CD4-positive, alpha-beta T cell (primary cell): Measurements from ENCODE around the gene TMEM38A. TPM values are rescaled to one million over a fixed set of nuclear protein-coding genes. Genes with fewer than 3 reads are reported as not detected.

Experiments used
- ATAC-seq: fragments of 200-7000 bp; cut with Tn5 transposase; one replicate; pipeline ENCODE4 v1.10.0; 2022; ENCODE audit warnings: mild to moderate bottlenecking; ENCODE audit not compliant: poor library complexity
- CTCF ChIA-PET: fragments of 350-600 bp; sonication (Branson Sonifier 250); formaldehyde crosslinking; loops from one replicate; lab custom pipeline; 2021; ENCODE audit warnings: antibody characterized with exemption, inconsistent platforms; lab: Charles Lee
- POLR2A ChIA-PET: fragments of 350-600 bp; sonication (Branson Sonifier 250); formaldehyde crosslinking; loops from one replicate; lab custom pipeline; 2021; ENCODE audit warnings: antibody characterized with exemption, inconsistent platforms; lab: Charles Lee
- DNase-seq, 14 experiments: peaks; one replicate each; pipeline ENCODE4 v3.0.0-alpha.2; 2013 to 2020; ENCODE audit warnings: mixed read lengths in 2 of 14
- H3K27ac ChIP-seq, 2 donors: one replicate each; pipeline versions ENCODE4 v1.5.1 to v1.7.0; 2013; ENCODE audit warnings: low read length in 2 of 2, low read depth in 1 of 2, mild to moderate bottlenecking in 1 of 2
- H3K27me3 ChIP-seq, 2 experiments: 1 replicate in 1 of 2; 2 replicates in 1 of 2; pipeline versions ENCODE4 v1.6.1 to v1.7.0; 2013; ENCODE audit warnings: low read length in 2 of 2, control low read depth in 1 of 2, mild to moderate bottlenecking in 1 of 2, moderate library complexity in 1 of 2; ENCODE audit not compliant: insufficient read depth in 2 of 2, control insufficient read depth in 1 of 2
- H3K36me3 ChIP-seq: one replicate; pipeline ENCODE4 v1.6.1; 2013; ENCODE audit warnings: low read length, control low read depth; ENCODE audit not compliant: insufficient read depth
- H3K4me1 ChIP-seq: one replicate; pipeline ENCODE4 v1.6.1; 2013; ENCODE audit warnings: low read length, control low read depth; ENCODE audit not compliant: insufficient read depth
- H3K4me3 ChIP-seq: one replicate; pipeline ENCODE4 v1.5.1; 2013; ENCODE audit warnings: mild to moderate bottlenecking, low read length, moderate library complexity
- H3K9me3 ChIP-seq, 2 experiments: 1 replicate in 1 of 2; 2 replicates in 1 of 2; pipeline versions ENCODE4 v1.6.1 to v1.7.0; 2013; ENCODE audit warnings: low read length in 2 of 2, mild to moderate bottlenecking in 2 of 2, control low read depth in 1 of 2, moderate library complexity in 1 of 2; ENCODE audit not compliant: control insufficient read depth in 1 of 2, insufficient read depth in 1 of 2
- H3K27ac Mint-ChIP-seq: one replicate; pipeline ENCODE4 v1.8.0; 2020; ENCODE audit warnings: mixed read lengths
- H3K27me3 Mint-ChIP-seq: one replicate; pipeline ENCODE4 v1.8.0; 2021; ENCODE audit warnings: mixed read lengths
- H3K36me3 Mint-ChIP-seq: one replicate; pipeline ENCODE4 v1.8.0; 2021; ENCODE audit warnings: low read depth, mixed read lengths
- H3K4me1 Mint-ChIP-seq: one replicate; pipeline ENCODE4 v1.8.0; 2021; ENCODE audit warnings: low read depth, mixed read lengths
- H3K4me3 Mint-ChIP-seq: one replicate; pipeline ENCODE4 v1.8.0; 2020; ENCODE audit warnings: mild to moderate bottlenecking, mixed read lengths
- H3K9me3 Mint-ChIP-seq: one replicate; pipeline ENCODE4 v1.8.0; 2020; ENCODE audit warnings: mixed read lengths
- CTCF ChIP-seq: fragments of 200-600 bp; IDR thresholded peaks from one replicate; pipeline ENCODE4 v1.8.0; 2022; ENCODE audit warnings: antibody characterized with exemption, mild to moderate bottlenecking
- intact Hi-C, 2 experiments: fragments of 100-400 bp; cut with DNase I in 1 of 2; cut with micrococcal nuclease in 1 of 2; formaldehyde crosslinking; loops; one replicate each; pipeline versions ENCODE4 v1.15.1 to v1.9.0; 2023 to 2025; cut with DNase I, micrococcal nuclease
- total RNA-seq, 174 experiments: library from RNA in 2 of 174; stranded (reverse) in 2 of 174; gene quantifications; one replicate each; pipeline ENCODE4 v1.2.3 and lab custom pipeline; 2021 to 2026

TMEM38A gene
- total RNA-seq, 2 experiments from 2014 or later: 0.59 TPM; not detected in 1

GRCh38 chr19:16657384-16657783 lies 3.6 kb upstream of the TMEM38A start:
- Mint-ChIP-seq H3K36me3 (peaks cover 71% of the 10 kb centered on the region), H3K27ac (no peak overlapping the region), H3K4me1 (peaks cover 54% of the 10 kb centered on the region), H3K4me3 (peak overlapping the region; percentile 69), H3K9me3 (no peaks in the 10 kb centered on the region), H3K27me3 (no peaks in the 10 kb centered on the region)
- DNase-seq (no peak), ATAC-seq (no peak)
- H3K9me3 ChIP-seq: no peaks in the 10 kb centered on the region
- no peaks in the 10 kb centered on the region for H3K27me3 ChIP-seq
- no peak overlapping the region for H3K4me3 ChIP-seq
- peaks cover 44% of the 10 kb centered on the region for H3K4me1 ChIP-seq
- ChIA-PET POLR2A (interaction anchor here (1.0 kb wide), 1 partner anchor 29 kb away, joined by 4 read pairs; no protein-coding TSS in a partner anchor), CTCF (no interaction called here)
- H3K36me3 ChIP-seq: peaks cover 63% of the 10 kb centered on the region
- no peak overlapping the region for H3K27ac ChIP-seq
- TF ChIP-seq CTCF: no peak
- intact Hi-C loops: no loop called here

- ChIA-PET POLR2A (interaction anchor here (0.6 to 3.5 kb wide), 9 partner anchors 9 to 607 kb away, joined by 3 to 25 read pairs (median 6); partner anchors contain the start of genes BABAM1, C19orf44, CALR3 and KLF2), CTCF (interaction anchor here (0.6 to 1.9 kb wide), 3 partner anchors 21 to 118 kb away, joined by 3 to 6 read pairs (median 3); no protein-coding TSS in a partner anchor)
- no peaks in the 10 kb centered on the region for H3K27me3 ChIP-seq
- H3K4me1 Mint-ChIP-seq: peaks cover 50% of the 10 kb centered on the region
- peaks cover 51% of the 10 kb centered on the region for H3K4me1 ChIP-seq
- peaks cover 51% of the 10 kb centered on the region for H3K36me3 Mint-ChIP-seq
- H3K36me3 ChIP-seq: peaks cover 44% of the 10 kb centered on the region
- ATAC-seq: no peak
- H3K27me3 Mint-ChIP-seq: no peaks in the 10 kb centered on the region
- H3K4me3 Mint-ChIP-seq: peak overlapping the region; percentile 100
- peak overlapping the region; percentile 92 for H3K4me3 ChIP-seq
- no peaks in the 10 kb centered on the region for H3K9me3 Mint-ChIP-seq
- peak overlapping the region; percentile 75 to 93 for H3K27ac ChIP-seq
- no peaks in the 10 kb centered on the region for H3K9me3 ChIP-seq
- intact Hi-C loops: loop anchor here in 1 of 2 experiments (1.0 to 2.0 kb wide), 3 partner anchors 31 to 169 kb away; partner anchors contain the start of genes C19orf44, CALR3, MED26 and SIN3B
- DNase-seq: no peak
- peak overlapping the region; percentile 98 for H3K27ac Mint-ChIP-seq
- no peak for TF ChIP-seq CTCF
These were observed 1.5 kb upstream of the TMEM38A start for GRCh38 chr19:16659464-16659831.

GRCh38 chr19:16659832-16660708 lies 869 bp upstream of the TMEM38A start, which contains the start of gene SMIM7:
Gene SMIM7 (minus strand): TSS chr19:16660144. CDS start chr19:16660110, 34 bp downstream.
- intact Hi-C loops: loop anchor here (1.0 to 2.0 kb wide), 5 partner anchors 32 to 169 kb away; partner anchors contain the start of genes CHERP (in 2 of the 2), MED26 (in 2 of the 2), C19orf44 (in 1 of the 2) and CALR3 (in 1 of the 2)
- H3K4me1 Mint-ChIP-seq: peaks cover 50% of the 10 kb centered on the region
- H3K27me3 ChIP-seq: no peaks in the 10 kb centered on the region
- H3K4me1 ChIP-seq: peaks cover 51% of the 10 kb centered on the region
- no peaks in the 10 kb centered on the region for H3K27me3 Mint-ChIP-seq
- H3K27ac Mint-ChIP-seq: peak within 1 kb of the TSS; percentile 98
- H3K36me3 ChIP-seq: peaks cover 38% of the 10 kb centered on the region
- CTCF ChIA-PET: interaction anchor here (0.6 to 1.9 kb wide), 3 partner anchors 22 to 119 kb away, joined by 3 to 6 read pairs (median 3); no protein-coding TSS in a partner anchor
- peak within 1 kb of the TSS; percentile 100 for H3K4me3 Mint-ChIP-seq
- no peaks in the 10 kb centered on the region for H3K9me3 ChIP-seq
- no peaks in the 10 kb centered on the region for H3K9me3 Mint-ChIP-seq
- H3K36me3 Mint-ChIP-seq: peaks cover 44% of the 10 kb centered on the region
- ATAC-seq (peak; percentile 96), DNase-seq (peak; percentile 97 to 100 (median 98))
- POLR2A ChIA-PET: interaction anchor here (0.6 to 3.5 kb wide), 21 partner anchors 8 to 1280 kb away, joined by 3 to 25 read pairs (median 4); partner anchors contain the start of genes AKAP8, BABAM1, C19orf44 and CALR3
- H3K27ac ChIP-seq: peak within 1 kb of the TSS; percentile 75 to 93
- TF ChIP-seq CTCF: no peak
- peak within 1 kb of the TSS; percentile 92 for H3K4me3 ChIP-seq
